SK-N-SH treated with all-trans-retinoic acid at 6 μM for 48 hours (cell line): ENCODE results near the gene GPR156.

Experiments
- BACH2 ChIP-seq: fragments of 250-450 bp; sonication (Bioruptor Pico); IDR thresholded peaks from 2 replicates; pipeline ENCODE4 v1.9.0; 2021; ENCODE audit warnings: mild to moderate bottlenecking, borderline replicate concordance
- OSR1 ChIP-seq: fragments of 250-450 bp; sonication (Bioruptor Pico); IDR thresholded peaks from 2 replicates; pipeline ENCODE4 v1.8.0; 2022; ENCODE audit warnings: moderate library complexity, mild to moderate bottlenecking, inconsistent platforms
- ZFP3 ChIP-seq: fragments of 250-450 bp; sonication (Bioruptor Pico); IDR thresholded peaks from 2 replicates; pipeline ENCODE4 v1.5.0; 2020; ENCODE audit warnings: mild to moderate bottlenecking, moderate library complexity
- TF ChIP-seq, protein P1 (sequence below): fragments of 250-450 bp; sonication (Bioruptor Pico); IDR thresholded peaks from 2 replicates; pipeline ENCODE4 v1.5.1; 2020; ENCODE audit warnings: low read depth, mild to moderate bottlenecking, moderate library complexity
- TF ChIP-seq, protein P2 (sequence below): fragments of 250-450 bp; sonication (Bioruptor Pico); IDR thresholded peaks from 2 replicates; pipeline ENCODE4 v1.8.0; 2021; ENCODE audit warnings: low read depth, mild to moderate bottlenecking, moderate library complexity, borderline replicate concordance

DNA sequence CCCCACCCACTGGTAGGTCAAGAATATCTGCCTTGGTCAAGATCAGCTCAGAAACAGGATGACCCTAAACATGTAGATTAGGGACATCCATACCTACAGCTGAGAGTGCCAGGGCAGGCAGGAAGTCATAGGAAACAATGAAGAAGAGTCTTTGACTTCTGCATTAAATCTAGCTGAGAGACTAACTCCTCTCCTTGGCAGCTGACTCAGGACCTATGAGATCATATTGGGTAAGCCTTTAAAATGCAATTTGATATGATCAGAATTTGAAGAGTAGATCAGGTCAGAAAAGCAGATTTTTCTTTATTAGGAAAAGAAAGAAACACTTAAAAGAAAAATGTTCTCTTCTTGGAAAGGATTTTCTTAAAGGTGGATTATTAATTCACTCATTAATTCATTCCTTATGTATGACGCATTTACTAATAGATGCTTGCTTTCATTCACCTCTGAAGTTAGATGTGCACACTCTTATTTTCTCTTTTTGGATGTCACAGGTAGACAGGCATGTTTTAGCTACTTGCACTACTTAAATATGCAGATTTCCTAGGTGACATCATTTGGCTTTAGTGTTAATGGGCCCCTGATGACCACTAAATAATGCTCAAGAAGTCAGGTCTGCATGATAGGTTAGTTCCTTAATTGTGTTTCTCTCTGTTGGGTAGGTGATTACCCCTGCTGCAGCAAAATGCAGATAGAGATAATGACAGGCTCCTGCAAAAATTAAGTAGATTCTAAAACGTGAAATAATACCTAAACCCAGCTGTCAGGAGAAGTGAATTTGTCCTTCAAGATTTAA, 155.1 kb downstream of the GPR156 start:
- no peak for TF ChIP-seq ZFP3 (CRISPR knock-in tag)
- no peak for TF ChIP-seq OSR1 (CRISPR knock-in tag)
- no peak for TF ChIP-seq BACH2 (CRISPR knock-in tag)
- TF ChIP-seq, protein P1, sequence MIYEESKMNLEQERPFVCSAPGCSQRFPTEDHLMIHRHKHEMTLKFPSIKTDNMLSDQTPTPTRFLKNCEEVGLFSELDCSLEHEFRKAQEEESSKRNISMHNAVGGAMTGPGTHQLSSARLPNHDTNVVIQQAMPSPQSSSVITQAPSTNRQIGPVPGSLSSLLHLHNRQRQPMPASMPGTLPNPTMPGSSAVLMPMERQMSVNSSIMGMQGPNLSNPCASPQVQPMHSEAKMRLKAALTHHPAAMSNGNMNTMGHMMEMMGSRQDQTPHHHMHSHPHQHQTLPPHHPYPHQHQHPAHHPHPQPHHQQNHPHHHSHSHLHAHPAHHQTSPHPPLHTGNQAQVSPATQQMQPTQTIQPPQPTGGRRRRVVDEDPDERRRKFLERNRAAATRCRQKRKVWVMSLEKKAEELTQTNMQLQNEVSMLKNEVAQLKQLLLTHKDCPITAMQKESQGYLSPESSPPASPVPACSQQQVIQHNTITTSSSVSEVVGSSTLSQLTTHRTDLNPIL (CRISPR knock-in tag): no peak
- TF ChIP-seq, protein P2, sequence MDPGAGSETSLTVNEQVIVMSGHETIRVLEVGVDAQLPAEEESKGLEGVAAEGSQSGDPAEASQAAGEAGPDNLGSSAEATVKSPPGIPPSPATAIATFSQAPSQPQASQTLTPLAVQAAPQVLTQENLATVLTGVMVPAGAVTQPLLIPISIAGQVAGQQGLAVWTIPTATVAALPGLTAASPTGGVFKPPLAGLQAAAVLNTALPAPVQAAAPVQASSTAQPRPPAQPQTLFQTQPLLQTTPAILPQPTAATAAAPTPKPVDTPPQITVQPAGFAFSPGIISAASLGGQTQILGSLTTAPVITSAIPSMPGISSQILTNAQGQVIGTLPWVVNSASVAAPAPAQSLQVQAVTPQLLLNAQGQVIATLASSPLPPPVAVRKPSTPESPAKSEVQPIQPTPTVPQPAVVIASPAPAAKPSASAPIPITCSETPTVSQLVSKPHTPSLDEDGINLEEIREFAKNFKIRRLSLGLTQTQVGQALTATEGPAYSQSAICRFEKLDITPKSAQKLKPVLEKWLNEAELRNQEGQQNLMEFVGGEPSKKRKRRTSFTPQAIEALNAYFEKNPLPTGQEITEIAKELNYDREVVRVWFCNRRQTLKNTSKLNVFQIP (CRISPR knock-in tag): no peak
